ENCODE results near the gene FHIT.

GRCh38 chr3:60158035-60158434 is 1093.2 kb downstream of the FHIT start:
- TF ChIP-seq CTCF (IDR thresholded peaks at IDR 0.05) (no peak), POLR2A (IDR thresholded peaks at IDR 0.05) (no peak), EP300 (IDR thresholded peaks at IDR 0.05) (no peak)
